ENCODE results near the gene SOX12. TPM values are rescaled to one million over a fixed set of nuclear protein-coding genes. Genes with fewer than 3 reads are reported as not detected.

The SOX12 gene
- total RNA-seq, 1 donor from 2014 or later: 10.2 TPM

- H3K36me3 ChIP-seq (ENCODE audit: control insufficient read depth, insufficient read depth, low read length): no peaks in the 10 kb centered on the region
- no peak for DNase-seq (ENCODE audit: low read depth)
- no peak for TF ChIP-seq CTCF (IDR thresholded peaks at IDR 0.05; ENCODE audit: insufficient read depth, low read length, poor library complexity, severe bottlenecking)
- H3K4me3 ChIP-seq (ENCODE audit: low read depth, low read length): no peak overlapping the region
- H3K27me3 ChIP-seq (ENCODE audit: control insufficient read depth, insufficient read depth, low read length): no peaks in the 10 kb centered on the region
These were observed 41.5 kb downstream of the SOX12 start for GRCh38 chr20:366719-367485.

DNA sequence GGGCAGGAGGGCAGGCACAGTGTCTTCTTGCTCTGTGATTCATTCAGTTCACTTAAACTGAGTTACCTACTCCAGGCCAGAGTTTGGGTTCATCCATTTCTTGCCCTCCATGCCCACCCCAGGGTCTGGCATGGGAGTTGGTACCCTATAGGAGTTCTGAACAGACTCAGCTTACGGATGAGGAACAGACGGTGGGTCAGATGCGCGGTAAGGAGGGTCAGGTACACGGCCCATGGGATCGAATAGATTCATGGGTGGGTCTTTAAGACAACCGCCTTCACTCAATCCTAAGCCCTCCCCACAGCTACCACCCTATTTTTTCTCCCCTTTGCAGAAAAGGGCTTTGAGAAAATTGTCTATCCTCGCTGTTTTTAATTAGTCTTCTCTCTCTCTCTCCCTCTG lies 42.1 kb downstream of the SOX12 start:
- Histone ChIP-seq H3K4me3 (ENCODE audit: low read depth, low read length) (no peak overlapping the region), H3K36me3 (ENCODE audit: control insufficient read depth, insufficient read depth, low read length) (no peaks in the 10 kb centered on the region), H3K27me3 (ENCODE audit: control insufficient read depth, insufficient read depth, low read length) (no peaks in the 10 kb centered on the region)
- TF ChIP-seq CTCF (IDR thresholded peaks at IDR 0.05; ENCODE audit: insufficient read depth, low read length, poor library complexity, severe bottlenecking): no peak
- DNase-seq (ENCODE audit: low read depth): no peak

- no peaks in the 10 kb centered on the region for H3K27me3 ChIP-seq (ENCODE audit: control insufficient read depth, insufficient read depth, low read length)
- no peak for TF ChIP-seq CTCF (IDR thresholded peaks at IDR 0.05; ENCODE audit: insufficient read depth, low read length, poor library complexity, severe bottlenecking)
- no peak for DNase-seq (ENCODE audit: low read depth)
- H3K4me3 ChIP-seq (ENCODE audit: low read depth, low read length): no peak overlapping the region
- no peaks in the 10 kb centered on the region for H3K36me3 ChIP-seq (ENCODE audit: control insufficient read depth, insufficient read depth, low read length)
These were observed 43.6 kb downstream of the SOX12 start for GRCh38 chr20:368915-369314.

- no peaks in the 10 kb centered on the region for H3K36me3 ChIP-seq (ENCODE audit: control insufficient read depth, insufficient read depth, low read length)
- H3K4me3 ChIP-seq (ENCODE audit: low read depth, low read length): no peak overlapping the region
- DNase-seq (ENCODE audit: low read depth): no peak
- H3K27me3 ChIP-seq (ENCODE audit: control insufficient read depth, insufficient read depth, low read length): no peaks in the 10 kb centered on the region
- no peak for TF ChIP-seq CTCF (IDR thresholded peaks at IDR 0.05; ENCODE audit: insufficient read depth, low read length, poor library complexity, severe bottlenecking)
These were observed 44.8 kb downstream of the SOX12 start for GRCh38 chr20:370151-370600.

GRCh38 chr20:370977-371754 lies 45.8 kb downstream of the SOX12 start:
- Histone ChIP-seq H3K4me3 (ENCODE audit: low read depth, low read length) (no peak overlapping the region), H3K27me3 (ENCODE audit: control insufficient read depth, insufficient read depth, low read length) (no peaks in the 10 kb centered on the region), H3K36me3 (ENCODE audit: control insufficient read depth, insufficient read depth, low read length) (no peaks in the 10 kb centered on the region)
- no peak for TF ChIP-seq CTCF (IDR thresholded peaks at IDR 0.05; ENCODE audit: insufficient read depth, low read length, poor library complexity, severe bottlenecking)
- DNase-seq (ENCODE audit: low read depth): no peak

Data from kidney epithelial cell (primary cell).